Epithelial cell of proximal tubule (primary cell): ENCODE data around the gene TKT. TPM values are rescaled to one million over a fixed set of nuclear protein-coding genes. Genes with fewer than 3 reads are reported as not detected.

ENCODE experiments used
- DNase-seq: peaks from one replicate; pipeline ENCODE4 v3.0.0-alpha.2; 2011; ENCODE audit warnings: low read depth
- H3K4me3 ChIP-seq: 2 replicates; pipeline ENCODE4 v1.5.1; 2011; ENCODE audit warnings: low read depth, mild to moderate bottlenecking, low read length
- total RNA-seq: library from RNA; depleted of rRNA; stranded (reverse); fragments of >200 nt; gene quantifications from 2 replicates; pipeline ENCODE4 v1.2.3, GENCODE V29; 2015
- TF ChIP-seq, protein P1 (sequence below): conservative IDR thresholded peaks from 2 replicates; pipeline ENCODE4 v1.5.1; 2012; ENCODE audit warnings: low read depth, mild to moderate bottlenecking, low read length

The TKT gene
- total RNA-seq, 1 donor from 2014 or later = 403 TPM

DNA sequence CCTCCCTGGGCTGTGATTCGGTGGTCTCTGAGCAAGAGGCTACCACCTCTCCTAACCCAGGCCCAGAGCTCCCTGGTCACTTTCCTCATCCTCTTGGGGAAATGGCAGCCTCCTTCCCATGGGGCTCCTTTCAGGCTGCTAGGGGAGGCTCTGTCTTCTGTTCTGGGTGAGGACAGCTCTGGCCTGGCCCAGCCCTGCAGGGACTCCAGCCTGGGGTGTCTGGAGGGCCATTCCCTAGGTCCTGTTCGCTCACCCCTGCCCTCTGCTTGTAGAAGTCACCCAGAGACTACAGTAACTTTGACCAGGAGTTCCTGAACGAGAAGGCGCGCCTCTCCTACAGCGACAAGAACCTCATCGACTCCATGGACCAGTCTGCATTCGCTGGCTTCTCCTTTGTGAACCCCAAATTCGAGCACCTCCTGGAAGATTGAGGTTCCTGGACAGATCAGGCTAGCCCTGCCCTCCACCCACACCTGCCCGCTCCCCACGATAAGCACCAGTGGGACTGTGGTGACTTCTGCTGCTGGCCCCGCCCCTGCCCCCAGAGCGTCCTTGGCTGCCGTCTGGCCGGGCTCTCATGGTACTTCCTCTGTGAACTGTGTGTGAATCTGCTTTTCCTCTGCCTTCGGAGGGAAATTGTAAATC, 63.9 kb downstream of the TKT start:
- no peak overlapping the region for H3K4me3 ChIP-seq

DNA sequence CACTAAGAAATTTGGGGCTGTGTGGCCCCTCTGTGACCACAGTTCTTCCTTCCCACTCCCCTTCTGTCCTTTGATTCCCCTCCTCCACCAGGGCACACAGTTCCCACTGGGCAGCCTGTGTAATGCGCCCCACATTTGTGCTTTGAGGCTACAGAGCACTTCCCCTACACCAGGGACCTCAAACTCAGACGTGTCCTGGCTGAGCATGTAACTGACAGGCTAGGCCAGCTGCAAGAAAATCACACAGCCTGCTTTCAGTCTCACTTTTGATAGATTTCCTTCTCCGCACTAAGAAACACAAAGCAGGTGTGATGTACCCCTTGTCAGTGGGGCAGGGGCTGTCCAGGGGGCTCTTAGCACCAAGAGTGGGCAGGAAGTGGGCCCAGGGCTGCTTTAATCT, 65.2 kb downstream of the TKT start:
- TF ChIP-seq, protein P1, sequence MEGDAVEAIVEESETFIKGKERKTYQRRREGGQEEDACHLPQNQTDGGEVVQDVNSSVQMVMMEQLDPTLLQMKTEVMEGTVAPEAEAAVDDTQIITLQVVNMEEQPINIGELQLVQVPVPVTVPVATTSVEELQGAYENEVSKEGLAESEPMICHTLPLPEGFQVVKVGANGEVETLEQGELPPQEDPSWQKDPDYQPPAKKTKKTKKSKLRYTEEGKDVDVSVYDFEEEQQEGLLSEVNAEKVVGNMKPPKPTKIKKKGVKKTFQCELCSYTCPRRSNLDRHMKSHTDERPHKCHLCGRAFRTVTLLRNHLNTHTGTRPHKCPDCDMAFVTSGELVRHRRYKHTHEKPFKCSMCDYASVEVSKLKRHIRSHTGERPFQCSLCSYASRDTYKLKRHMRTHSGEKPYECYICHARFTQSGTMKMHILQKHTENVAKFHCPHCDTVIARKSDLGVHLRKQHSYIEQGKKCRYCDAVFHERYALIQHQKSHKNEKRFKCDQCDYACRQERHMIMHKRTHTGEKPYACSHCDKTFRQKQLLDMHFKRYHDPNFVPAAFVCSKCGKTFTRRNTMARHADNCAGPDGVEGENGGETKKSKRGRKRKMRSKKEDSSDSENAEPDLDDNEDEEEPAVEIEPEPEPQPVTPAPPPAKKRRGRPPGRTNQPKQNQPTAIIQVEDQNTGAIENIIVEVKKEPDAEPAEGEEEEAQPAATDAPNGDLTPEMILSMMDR = no peak
- no peak for DNase-seq
- no peak overlapping the region for H3K4me3 ChIP-seq

More for the DNA sequence above, 63.9 kb downstream of the TKT start:
- TF ChIP-seq, protein P1 = no peak
- DNase-seq = no peak

DNA sequence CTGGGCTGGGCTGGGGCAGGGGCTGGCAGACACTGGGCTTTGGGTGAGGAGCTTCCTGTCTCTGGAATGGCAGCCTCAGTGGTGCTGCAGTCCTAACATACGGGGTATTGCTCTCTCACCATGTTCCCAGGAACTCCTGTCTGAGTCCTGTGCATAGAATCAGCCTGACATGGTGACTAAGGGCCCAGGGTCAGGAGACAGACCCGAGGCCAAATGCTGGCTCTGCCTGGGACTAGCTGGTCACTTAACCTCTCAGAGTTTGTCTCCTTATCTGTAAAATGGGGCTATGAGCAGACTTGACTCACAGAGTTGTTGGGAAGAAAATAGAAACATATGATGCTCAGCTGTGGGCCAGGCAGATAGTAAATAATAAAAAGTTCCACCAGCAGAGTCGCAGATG, 66.5 kb downstream of the TKT start:
- DNase-seq = no peak
- TF ChIP-seq, protein P1 = no peak
- no peak overlapping the region for H3K4me3 ChIP-seq

DNA sequence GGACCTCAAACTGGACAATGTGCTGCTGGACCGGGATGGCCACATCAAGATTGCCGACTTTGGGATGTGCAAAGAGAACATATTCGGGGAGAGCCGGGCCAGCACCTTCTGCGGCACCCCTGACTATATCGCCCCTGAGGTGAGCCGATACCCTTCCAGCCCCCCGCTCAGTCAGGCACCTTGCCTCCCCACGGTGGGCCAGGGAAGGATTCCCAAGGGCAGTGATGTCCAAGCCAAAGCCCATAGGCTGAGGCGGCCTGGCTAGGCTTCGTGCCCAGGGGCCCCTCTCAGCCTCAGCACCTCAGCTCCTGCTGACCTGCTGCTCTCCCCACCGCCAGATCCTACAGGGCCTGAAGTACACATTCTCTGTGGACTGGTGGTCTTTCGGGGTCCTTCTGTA, 67.1 kb downstream of the TKT start:
- TF ChIP-seq, protein P1 = no peak
- no peak for DNase-seq
- H3K4me3 ChIP-seq = no peak overlapping the region

DNA sequence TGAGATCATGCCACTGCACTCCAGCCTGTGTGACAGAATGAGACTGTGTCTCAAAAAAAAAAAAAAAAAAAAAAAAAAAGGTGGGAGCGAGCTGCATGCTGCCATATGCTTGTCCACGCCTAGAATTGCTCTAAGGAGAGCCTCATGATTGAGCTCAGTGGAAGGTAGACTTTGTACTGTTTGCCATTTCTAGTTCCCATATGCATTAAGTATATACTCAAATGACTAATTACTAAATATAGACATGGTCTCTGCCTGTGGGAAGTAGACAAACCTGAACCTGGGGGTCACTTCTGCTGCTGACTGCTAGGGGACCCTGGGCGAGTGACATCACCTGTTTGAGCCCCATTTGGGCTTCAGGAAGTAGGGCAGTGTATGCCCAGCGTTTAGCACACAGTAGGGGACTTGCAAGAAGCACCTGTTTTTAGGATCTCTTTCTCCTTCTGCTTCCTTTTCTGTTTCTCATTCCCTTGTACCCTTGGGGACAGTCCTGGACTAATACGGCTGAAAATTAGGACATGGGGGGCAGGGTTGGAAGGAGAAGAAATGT, 67.6 kb downstream of the TKT start:
- H3K4me3 ChIP-seq = no peak overlapping the region
- TF ChIP-seq, protein P1 = no peak
- DNase-seq = no peak

DNA sequence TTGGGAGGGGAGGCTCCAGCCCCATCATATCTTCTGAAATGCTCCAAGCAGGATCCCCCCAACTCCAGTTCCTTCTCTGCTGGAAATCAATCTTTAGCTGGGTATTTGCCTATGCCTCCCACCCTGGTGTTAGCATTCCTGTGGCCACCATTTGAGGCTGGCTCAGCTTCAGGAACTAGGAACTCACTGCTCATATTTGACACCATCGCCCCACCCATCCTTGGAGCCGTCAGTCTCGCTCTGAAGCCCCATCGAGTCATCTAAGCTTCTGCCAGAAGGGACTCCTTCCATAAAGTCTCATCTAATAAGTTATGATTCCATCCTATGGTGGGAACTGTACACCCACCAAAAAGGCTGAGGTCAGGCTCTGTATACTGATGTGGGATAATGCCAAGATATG, 68.4 kb downstream of the TKT start:
- TF ChIP-seq, protein P1 = no peak
- no peak for DNase-seq
- H3K4me3 ChIP-seq = no peak overlapping the region

DNA sequence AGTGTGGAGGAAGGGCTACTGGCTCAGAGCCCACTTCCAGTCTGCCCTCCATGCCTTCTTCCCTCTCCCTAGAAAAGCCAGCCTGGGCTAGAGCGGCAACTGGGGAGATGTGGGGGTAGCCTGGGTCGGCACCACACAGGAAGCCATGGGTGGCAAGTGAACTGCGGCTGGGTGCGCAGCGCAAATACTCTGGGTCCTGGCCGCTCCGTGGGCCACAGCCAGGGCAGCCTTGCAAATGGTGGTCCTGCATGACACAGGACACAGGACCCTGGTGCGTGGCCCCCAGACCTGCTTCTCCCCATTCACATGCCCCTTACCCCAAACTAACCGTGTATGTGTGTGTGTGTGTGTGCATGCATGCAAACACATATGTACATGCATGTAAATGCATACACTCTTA, 69.1 kb downstream of the TKT start:
- H3K4me3 ChIP-seq = no peak overlapping the region
- TF ChIP-seq, protein P1 = no peak
- DNase-seq = no peak
